ENCODE data around the gene TMEM150B. TPM values are rescaled to one million over a fixed set of nuclear protein-coding genes. Genes with fewer than 3 reads are reported as not detected.

TMEM150B gene
- polyA plus RNA-seq, 2 of the 4 experiments (the other 2 are of a cell fraction), result 0.26 to 0.39 TPM

DNA sequence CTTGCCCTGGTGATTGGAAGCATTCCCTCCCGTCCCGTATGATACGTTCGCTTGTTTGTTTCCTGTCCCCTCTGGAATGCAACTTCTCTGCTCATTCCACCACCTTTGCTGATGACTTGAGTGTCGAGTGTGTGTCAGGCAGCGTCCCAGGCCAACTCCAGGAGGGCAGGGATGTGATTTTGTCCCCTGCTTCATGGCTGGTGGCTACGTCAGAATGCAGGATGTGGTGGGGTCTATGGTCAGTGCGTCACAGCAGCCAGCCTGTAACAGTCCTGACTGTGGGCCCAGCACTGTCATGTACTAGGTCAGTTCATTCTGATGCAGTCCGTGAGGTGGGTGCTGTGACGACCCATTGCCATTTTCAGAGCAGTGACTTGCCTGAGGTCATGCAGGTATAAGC is 25.1 kb downstream of the TMEM150B start:
- FAIRE-seq, result no peak
- WGBS (ENCODE audit: missing lambda C conversion rate), result 90% methylated on average over 10 of the region's 10 CpGs
- no peaks in the 10 kb centered on the region for H3K9me3 ChIP-seq

DNA sequence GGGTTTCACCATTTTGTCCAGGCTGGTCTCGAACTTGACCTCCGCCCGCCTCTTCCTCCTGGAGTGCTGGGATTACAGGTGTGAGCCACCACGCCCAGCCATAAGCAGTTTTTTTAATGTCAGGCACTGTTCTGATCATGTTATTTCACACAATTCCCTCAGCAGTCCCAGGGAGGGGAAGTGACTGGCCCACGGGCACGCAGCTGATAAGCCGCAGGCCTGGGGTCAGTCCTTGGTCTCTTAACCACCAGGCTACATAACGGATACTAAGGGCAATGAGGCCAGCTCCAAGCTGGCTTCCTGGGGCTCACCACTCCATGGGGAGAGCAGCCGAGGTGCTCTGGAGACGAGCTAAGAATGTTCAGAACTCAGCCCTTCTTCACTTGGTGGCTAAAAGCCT is 27.9 kb downstream of the TMEM150B start:
- no peak for ATAC-seq
- ChIA-PET CTCF (interaction anchor here (0.6 to 1.7 kb wide), 5 partner anchors 9 to 158 kb away, joined by 3 to 5 read pairs (median 4); partner anchors contain the start of genes KMT5C and TMEM238), POLR2A (no interaction called here)
- no peak overlapping the region for H3K4me3 ChIP-seq
- H3K27ac ChIP-seq, result no peak overlapping the region
- FAIRE-seq, result no peak
- TF ChIP-seq CEBPB (IDR thresholded peaks at IDR 0.05) (no peak), E2F6 (IDR thresholded peaks at IDR 0.05; ENCODE audit: borderline replicate concordance, low read depth) (no peak), PHF8 (IDR thresholded peaks at IDR 0.05; ENCODE audit: borderline replicate concordance, low read depth) (no peak), RARB (CRISPR knock-in tag; IDR thresholded peaks at IDR 0.05) (no peak)
- peaks cover 5% of the 10 kb centered on the region; the same call in 2 of the 3 replicates for H3K4me1 ChIP-seq
- no peak for DNase-seq (ENCODE audit: low read depth in 1 of 2, low spot score in 1 of 2)
- H3K4me2 ChIP-seq, result no peak overlapping the region
- no peaks in the 10 kb centered on the region for H3K9me3 ChIP-seq
- WGBS (ENCODE audit: missing lambda C conversion rate), result 87% methylated on average over 10 of the region's 10 CpGs

More for the DNA sequence above, 25.1 kb downstream of the TMEM150B start:
- peaks cover 6% of the 10 kb centered on the region; the same call in 2 of the 3 replicates for H3K4me1 ChIP-seq
- ATAC-seq (no peak), DNase-seq (ENCODE audit: low read depth in 1 of 2, low spot score in 1 of 2) (no peak)
- no peak for TF ChIP-seq ELK1 (IDR thresholded peaks at IDR 0.05; ENCODE audit: low read depth, low read length)
- TF ChIP-seq HEYL (CRISPR knock-in tag; IDR thresholded peaks at IDR 0.05), result no peak
- TF ChIP-seq HOXB5 (CRISPR knock-in tag; IDR thresholded peaks at IDR 0.05), result no peak
- no peak for TF ChIP-seq PHF8 (IDR thresholded peaks at IDR 0.05; ENCODE audit: borderline replicate concordance, low read depth)
- no peak for TF ChIP-seq SMC3 (IDR thresholded peaks at IDR 0.05)
- no peak for TF ChIP-seq ATOH8 (CRISPR knock-in tag; IDR thresholded peaks at IDR 0.05; ENCODE audit: low read depth)
- TF ChIP-seq BCL3 (IDR thresholded peaks at IDR 0.05), result no peak
- no peak for TF ChIP-seq CTCF (IDR thresholded peaks at IDR 0.05)
- no peak for TF ChIP-seq ZC3H11A (IDR thresholded peaks at IDR 0.05)
- ChIA-PET CTCF (interaction anchor here (1.0 to 10.1 kb wide), 10 partner anchors 10 to 159 kb away, joined by 3 to 306 read pairs (median 18); partner anchors contain the start of genes GARIN5B, KMT5C, TMEM150B and TMEM238), POLR2A (no interaction called here)
- H3K27ac ChIP-seq, result no peak overlapping the region
- no peak overlapping the region for H3K4me3 ChIP-seq
- H3K4me2 ChIP-seq, result no peak overlapping the region

DNA sequence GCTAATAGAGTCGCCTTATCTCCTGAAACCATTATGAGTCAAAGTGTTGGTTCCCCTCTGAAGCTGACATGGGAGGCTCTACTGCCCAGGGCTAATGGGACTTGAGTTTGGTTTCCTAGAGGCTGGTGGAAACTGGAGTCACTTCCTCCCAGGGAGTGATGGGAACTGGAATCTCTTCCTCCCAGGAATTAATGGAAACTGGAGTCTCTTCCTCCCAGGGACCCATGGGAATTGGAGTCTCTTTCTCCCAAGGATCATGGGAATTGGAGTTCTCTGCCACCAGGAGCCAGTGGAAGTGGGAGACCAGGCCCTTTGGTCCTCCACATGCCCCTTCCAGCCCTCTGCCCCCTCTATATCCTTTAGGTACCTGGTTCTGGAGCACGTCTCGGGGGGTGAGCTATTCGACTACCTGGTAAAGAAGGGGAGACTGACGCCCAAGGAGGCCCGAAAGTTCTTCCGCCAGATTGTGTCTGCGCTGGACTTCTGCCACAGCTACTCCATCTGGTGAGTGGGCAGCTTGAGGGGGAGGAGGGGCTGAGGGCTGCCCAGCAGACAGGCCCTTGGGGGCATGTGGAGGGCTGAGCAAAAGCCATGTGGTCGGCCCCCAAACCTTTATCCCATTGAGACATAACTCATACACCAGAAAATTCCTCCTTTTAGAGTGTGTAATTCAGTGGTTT is 35.9 kb downstream of the TMEM150B start:
- DNase-seq (ENCODE audit: low read depth in 1 of 2, low spot score in 1 of 2) (peak in 1 of 2 experiments; percentile 51), FAIRE-seq (no peak), ATAC-seq (peak; percentile 15 to 49; a peak in 4 of 6 replicates)
- H3K27ac ChIP-seq, result no peak overlapping the region
- TF ChIP-seq TP53 (CRISPR knock-in tag; IDR thresholded peaks at IDR 0.05) (no peak), KDM1A (IDR thresholded peaks at IDR 0.05; ENCODE audit: low read depth) (no peak)
- no peak overlapping the region for H3K4me2 ChIP-seq
- H3K9me3 ChIP-seq, result no peaks in the 10 kb centered on the region
- H3K4me1 ChIP-seq, result peaks cover 13% of the 10 kb centered on the region; the same call in 1 of the 3 replicates
- ChIA-PET POLR2A (no interaction called here), CTCF (interaction anchor here (1.1 to 10.2 kb wide), 4 partner anchors 10 to 129 kb away, joined by 3 to 152 read pairs (median 12); partner anchors contain the start of genes HSPBP1 and TMEM238)
- no peak overlapping the region for H3K4me3 ChIP-seq
- 96% methylated on average over 9 of the region's 9 CpGs for WGBS (ENCODE audit: missing lambda C conversion rate)

Data from A549 (cell line).